Measurements from ENCODE around the gene DOHH. TPM values are rescaled to one million over a fixed set of nuclear protein-coding genes. Genes with fewer than 3 reads are reported as not detected.

Gene DOHH
- total RNA-seq, 4 donors from 2014 or later: 1.2 to 10.4 (median 4.7) TPM

DNA sequence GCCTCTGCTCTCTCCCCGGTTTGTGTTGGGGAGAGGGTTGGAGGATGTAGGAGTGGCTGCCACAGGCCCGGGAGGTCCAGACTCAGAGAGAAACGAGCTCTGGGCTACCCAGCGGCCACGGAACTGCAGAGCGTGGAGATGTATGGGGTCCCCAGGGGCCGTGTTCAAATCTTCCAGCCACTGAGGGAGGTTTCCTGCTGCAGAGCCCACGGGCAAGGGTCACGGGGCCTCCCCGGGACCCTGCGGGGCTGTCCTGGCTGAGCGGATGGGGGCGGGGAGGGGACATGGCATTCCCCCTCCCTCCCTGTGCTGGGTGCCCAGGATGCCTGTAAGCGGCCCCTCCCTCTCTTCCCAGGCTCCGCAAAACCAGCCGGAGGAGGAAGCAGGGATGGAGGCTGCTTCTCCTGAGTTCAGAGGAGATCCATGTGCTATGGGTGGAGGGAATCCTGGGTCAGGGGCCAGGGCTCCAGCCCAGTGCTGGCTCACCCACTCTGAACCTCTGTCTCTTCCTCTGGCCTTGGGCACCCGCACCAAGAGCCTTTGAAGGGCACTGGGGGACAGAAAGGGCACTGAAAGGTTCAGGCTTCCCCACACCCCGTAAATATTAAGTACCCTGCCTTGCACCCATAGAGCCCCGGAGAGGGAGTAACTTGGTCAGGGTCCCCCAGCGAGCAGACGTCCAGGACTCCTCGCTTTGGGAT lies 42.8 kb downstream of the DOHH start:
- Histone ChIP-seq H3K27ac (peak overlapping the region; percentile 91 to 98), H3K36me3 (no peaks in the 10 kb centered on the region), H3K9me3 (no peaks in the 10 kb centered on the region), H3K4me1 (peaks cover 9 to 36% of the 10 kb centered on the region in 2 donors), H3K27me3 (no peaks in the 10 kb centered on the region), H3K4me3 (no peak overlapping the region)
- intact Hi-C loops (cut with DNase I; ENCODE audit: low total_unique reads): no loop called here
- TF ChIP-seq, protein P1, sequence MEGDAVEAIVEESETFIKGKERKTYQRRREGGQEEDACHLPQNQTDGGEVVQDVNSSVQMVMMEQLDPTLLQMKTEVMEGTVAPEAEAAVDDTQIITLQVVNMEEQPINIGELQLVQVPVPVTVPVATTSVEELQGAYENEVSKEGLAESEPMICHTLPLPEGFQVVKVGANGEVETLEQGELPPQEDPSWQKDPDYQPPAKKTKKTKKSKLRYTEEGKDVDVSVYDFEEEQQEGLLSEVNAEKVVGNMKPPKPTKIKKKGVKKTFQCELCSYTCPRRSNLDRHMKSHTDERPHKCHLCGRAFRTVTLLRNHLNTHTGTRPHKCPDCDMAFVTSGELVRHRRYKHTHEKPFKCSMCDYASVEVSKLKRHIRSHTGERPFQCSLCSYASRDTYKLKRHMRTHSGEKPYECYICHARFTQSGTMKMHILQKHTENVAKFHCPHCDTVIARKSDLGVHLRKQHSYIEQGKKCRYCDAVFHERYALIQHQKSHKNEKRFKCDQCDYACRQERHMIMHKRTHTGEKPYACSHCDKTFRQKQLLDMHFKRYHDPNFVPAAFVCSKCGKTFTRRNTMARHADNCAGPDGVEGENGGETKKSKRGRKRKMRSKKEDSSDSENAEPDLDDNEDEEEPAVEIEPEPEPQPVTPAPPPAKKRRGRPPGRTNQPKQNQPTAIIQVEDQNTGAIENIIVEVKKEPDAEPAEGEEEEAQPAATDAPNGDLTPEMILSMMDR (IDR thresholded peaks at IDR 0.05): no peak
- no peak for TF ChIP-seq POLR2A (IDR thresholded peaks at IDR 0.05)
- no peak for DNase-seq

DNA sequence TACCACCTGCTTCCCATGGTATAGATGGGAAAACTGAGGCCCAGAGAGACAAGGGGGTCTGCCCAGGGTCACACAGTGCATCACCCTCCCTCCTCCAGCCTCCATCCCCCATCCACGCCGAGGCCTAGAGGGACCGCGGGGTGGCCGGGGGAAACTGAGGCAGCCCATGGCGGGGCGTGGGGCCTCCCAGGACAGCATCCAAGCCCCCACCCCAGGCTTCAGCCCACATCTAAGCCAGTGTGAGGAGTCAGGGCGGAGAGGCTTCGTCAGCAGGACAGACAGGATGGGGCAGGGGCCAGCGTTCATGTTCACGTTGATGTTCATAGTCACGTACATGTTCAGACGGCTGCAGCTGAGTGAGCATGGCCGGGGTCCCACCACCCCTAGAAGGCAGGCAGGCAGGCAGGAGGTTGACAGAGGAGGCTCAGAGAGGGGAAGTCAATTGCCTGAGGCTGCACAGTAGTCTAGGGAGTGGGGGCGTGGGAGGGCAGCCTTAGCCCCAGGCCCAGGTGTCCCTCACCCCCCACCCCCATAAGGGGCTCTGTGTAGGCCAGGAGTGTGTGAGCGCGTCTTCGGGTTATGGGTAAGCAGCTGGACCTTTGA lies 43.4 kb downstream of the DOHH start:
- intact Hi-C loops (cut with DNase I; ENCODE audit: low total_unique reads): no loop called here
- peak overlapping the region; percentile 91 to 98 for H3K27ac ChIP-seq
- no peak overlapping the region for H3K4me3 ChIP-seq
- H3K4me1 ChIP-seq: peaks cover 9 to 36% of the 10 kb centered on the region in 2 donors
- no peak for DNase-seq
- H3K27me3 ChIP-seq: no peaks in the 10 kb centered on the region
- no peak for TF ChIP-seq POLR2A (IDR thresholded peaks at IDR 0.05)
- TF ChIP-seq, protein P1 (IDR thresholded peaks at IDR 0.05): no peak
- H3K36me3 ChIP-seq: no peaks in the 10 kb centered on the region
- no peaks in the 10 kb centered on the region for H3K9me3 ChIP-seq

DNA sequence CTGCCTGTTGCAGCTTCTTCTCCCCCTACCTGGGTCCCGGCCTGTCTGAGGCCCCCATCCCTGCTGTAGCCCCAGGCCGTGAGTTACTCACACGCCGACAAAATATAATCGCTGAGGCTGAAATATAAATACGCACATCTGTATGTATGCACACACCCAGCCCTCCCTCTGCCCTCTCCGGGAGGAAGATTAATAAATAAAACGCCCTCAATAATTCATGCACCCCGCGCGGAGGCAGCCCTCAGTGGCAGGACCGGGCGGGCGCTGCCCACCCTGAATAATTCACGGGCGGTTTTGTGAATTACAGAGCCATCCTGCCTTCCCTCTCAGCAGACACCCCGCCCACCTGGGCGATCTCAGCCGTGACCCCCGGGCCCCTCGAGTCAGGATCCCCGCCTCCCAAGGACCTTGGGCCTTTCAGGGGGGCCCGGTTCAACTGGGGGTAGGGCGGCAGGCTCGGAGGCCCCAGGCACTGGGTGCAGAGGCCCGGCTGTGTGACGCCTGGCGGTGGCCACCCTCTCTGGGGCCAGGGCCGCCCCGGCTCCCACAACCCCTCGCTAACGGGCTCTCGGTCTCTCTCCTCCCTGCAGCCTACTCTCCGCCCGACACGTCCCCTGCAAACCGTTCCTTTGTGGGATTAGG lies 44.4 kb downstream of the DOHH start:
- TF ChIP-seq, protein P1 (IDR thresholded peaks at IDR 0.05): no peak
- no peak for TF ChIP-seq POLR2A (IDR thresholded peaks at IDR 0.05)
- H3K9me3 ChIP-seq: no peaks in the 10 kb centered on the region
- DNase-seq: no peak
- no peak overlapping the region for H3K4me3 ChIP-seq
- H3K27ac ChIP-seq: peak overlapping the region; percentile 91 to 98
- intact Hi-C loops (cut with DNase I; ENCODE audit: low total_unique reads): no loop called here
- no peaks in the 10 kb centered on the region for H3K36me3 ChIP-seq
- H3K4me1 ChIP-seq: peaks cover 9 to 42% of the 10 kb centered on the region in 2 donors
- H3K27me3 ChIP-seq: no peaks in the 10 kb centered on the region

DNA sequence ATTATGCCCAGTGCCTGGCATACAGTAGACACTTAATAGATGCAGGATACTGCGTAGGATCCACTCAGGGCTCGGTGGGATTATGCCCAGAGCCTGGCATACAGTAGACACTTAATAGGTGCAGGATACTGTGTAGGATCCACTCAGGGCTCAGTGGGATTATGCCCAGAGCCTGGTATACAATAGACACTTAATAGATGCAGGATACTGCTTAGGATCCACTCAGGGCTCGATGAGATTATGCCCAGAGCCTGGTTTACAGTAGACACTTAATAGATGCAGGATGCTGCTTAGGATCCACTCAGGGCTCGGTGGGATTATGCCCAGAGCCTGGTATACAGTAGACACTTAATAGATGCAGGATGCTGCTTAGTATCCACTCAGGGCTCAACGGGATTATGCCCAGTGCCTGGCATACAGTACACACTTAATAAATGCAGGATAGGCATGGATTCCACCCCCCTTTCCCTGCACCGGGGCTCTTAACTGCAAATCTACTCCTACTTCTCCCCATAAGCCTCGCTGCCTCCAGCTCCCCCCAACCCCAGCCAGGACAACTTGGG lies 45.0 kb downstream of the DOHH start:
- H3K27ac ChIP-seq: peak overlapping the region; percentile 91 to 98

More for the DNA sequence above, 45.0 kb downstream of the DOHH start:
- TF ChIP-seq, protein P1 (IDR thresholded peaks at IDR 0.05): no peak
- TF ChIP-seq POLR2A (IDR thresholded peaks at IDR 0.05): no peak
- Histone ChIP-seq H3K36me3 (no peaks in the 10 kb centered on the region), H3K4me3 (no peak overlapping the region), H3K27me3 (no peaks in the 10 kb centered on the region), H3K9me3 (no peaks in the 10 kb centered on the region), H3K4me1 (peaks cover 9 to 43% of the 10 kb centered on the region in 2 donors)
- no peak for DNase-seq
- intact Hi-C loops (cut with DNase I; ENCODE audit: low total_unique reads): no loop called here
